Hematopoietic multipotent progenitor cell treated with erythropoietin and hydrocortisone succinate and interleukin-3 and kit ligand, for 8 days (in vitro differentiated cells): ENCODE results near the gene MZT2B.
"Not testable (repeated sequence)": the region's sequence is repeated elsewhere in the genome, so short reads cannot be mapped to it uniquely, and the experiment has no call there.

Source experiments
- DNase-seq: peaks from one replicate; pipeline ENCODE4 v3.0.0-alpha.2; 2015

MZT2B gene

GRCh38 chr2:130220505-130220904 is 38.4 kb downstream of the MZT2B start:
- not testable (repeated sequence) for DNase-seq

GRCh38 chr2:130222523-130222922 is 40.5 kb downstream of the MZT2B start:
- not testable (repeated sequence) for DNase-seq

- DNase-seq, result not testable (repeated sequence)
Measured at GRCh38 chr2:130228005-130228404, 45.9 kb downstream of the MZT2B start.

GRCh38 chr2:130228467-130229160 is 46.6 kb downstream of the MZT2B start:
- DNase-seq, result not testable (repeated sequence)

- peak; percentile 6 for DNase-seq
Measured at GRCh38 chr2:130229161-130229510, 47.1 kb downstream of the MZT2B start.

GRCh38 chr2:130230376-130230775 is 48.3 kb downstream of the MZT2B start:
- DNase-seq, result not testable (repeated sequence)

GRCh38 chr2:130230907-130231306 is 48.8 kb downstream of the MZT2B start:
- DNase-seq, result not testable (repeated sequence)

GRCh38 chr2:130231656-130232055 is 49.6 kb downstream of the MZT2B start:
- no peak for DNase-seq

- not testable (repeated sequence) for DNase-seq
Measured at GRCh38 chr2:130233066-130233465, 51.0 kb downstream of the MZT2B start.

GRCh38 chr2:130239581-130239980 is 57.5 kb downstream of the MZT2B start:
- DNase-seq, result not testable (repeated sequence)
